ENCODE measurements around the gene MRGPRF.
"Not testable (repeated sequence)": the region's sequence is repeated elsewhere in the genome, so short reads cannot be mapped to it uniquely, and the experiment has no call there.

MRGPRF gene

GRCh38 chr11:69003301-69003865, 9.7 kb downstream of the MRGPRF start:
- DNase-seq (ENCODE audit: low read depth in 4 of 4, low spot score in 1 of 4), result no peak

DNA sequence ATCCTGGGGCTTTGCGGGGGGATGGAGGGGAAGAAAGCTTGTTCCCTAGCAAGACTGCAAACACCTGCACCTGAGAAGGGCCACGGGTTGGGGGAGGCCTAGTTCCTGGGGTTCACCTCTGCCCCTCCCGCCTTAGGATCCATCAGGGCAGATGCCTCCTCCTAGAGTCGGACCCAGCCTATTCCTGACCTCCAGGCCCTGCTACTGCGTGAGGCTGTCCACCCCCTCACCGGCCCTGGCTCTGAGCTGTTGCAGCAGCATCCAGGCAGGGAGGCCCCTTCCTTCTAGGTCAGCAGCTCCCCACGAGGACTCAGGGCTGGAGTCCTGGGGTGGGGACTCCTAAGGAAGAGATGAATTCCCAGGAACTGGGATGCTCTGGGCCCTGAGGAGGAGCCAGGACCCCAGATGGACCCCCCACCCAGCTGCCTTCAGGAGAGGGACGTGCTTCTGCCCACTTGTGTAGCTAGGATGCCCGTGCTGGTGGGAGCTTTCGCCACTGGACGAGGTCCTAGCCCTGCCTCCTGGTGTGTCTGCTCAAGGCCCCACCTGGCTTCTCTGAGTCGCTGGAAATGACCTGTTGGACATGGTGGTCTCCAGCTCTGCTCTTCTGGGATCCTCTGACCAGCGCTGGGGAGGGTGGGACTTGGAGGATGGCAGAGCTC, 10.3 kb downstream of the MRGPRF start:
- DNase-seq (ENCODE audit: low read depth in 4 of 4, low spot score in 1 of 4), result no peak

GRCh38 chr11:69002110-69002569, 10.9 kb downstream of the MRGPRF start:
- DNase-seq (ENCODE audit: low read depth in 4 of 4, low spot score in 1 of 4), result no peak

GRCh38 chr11:69001243-69002081, 11.6 kb downstream of the MRGPRF start:
- no peak for DNase-seq (ENCODE audit: low read depth in 4 of 4, low spot score in 1 of 4)

GRCh38 chr11:69000831-69001242, 12.2 kb downstream of the MRGPRF start:
- no peak for DNase-seq (ENCODE audit: low read depth in 4 of 4, low spot score in 1 of 4)

GRCh38 chr11:69000391-69000790, 12.7 kb downstream of the MRGPRF start:
- DNase-seq (ENCODE audit: low read depth in 4 of 4, low spot score in 1 of 4), result no peak

DNA sequence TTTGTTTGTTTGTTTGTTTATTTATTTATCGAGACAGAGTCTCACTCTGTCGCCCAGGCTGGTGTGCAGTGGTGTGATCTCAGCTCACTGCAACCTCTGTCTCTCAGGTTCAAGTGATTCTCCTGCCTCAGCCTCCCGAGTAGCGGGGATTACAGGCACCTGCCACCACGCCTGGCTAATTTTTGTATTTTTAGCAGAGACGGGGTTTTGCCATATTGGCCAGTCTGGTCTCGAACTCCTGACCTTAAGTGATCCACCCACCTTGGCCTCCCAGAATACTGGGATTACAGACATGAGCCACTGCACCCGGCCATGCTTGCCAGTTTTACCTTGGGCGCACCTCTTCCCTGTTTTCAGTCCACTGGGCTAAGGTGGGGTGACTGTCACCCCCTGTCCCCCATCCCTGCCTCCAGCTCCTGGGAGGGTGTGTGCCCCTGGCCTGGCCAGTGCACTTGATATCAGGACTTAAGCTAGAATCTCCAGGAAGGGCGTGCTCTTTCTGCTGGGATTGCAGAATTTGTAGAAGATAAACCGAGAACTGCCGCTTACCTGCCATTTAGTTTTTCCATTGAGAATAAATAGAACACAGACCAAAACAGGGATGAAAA, 13.2 kb downstream of the MRGPRF start:
- not testable (repeated sequence) for DNase-seq (ENCODE audit: low read depth in 4 of 4, low spot score in 1 of 4)

- DNase-seq (ENCODE audit: low read depth in 4 of 4, low spot score in 1 of 4), result no peak
Measured at GRCh38 chr11:68999093-68999747, 13.8 kb downstream of the MRGPRF start.

DNA sequence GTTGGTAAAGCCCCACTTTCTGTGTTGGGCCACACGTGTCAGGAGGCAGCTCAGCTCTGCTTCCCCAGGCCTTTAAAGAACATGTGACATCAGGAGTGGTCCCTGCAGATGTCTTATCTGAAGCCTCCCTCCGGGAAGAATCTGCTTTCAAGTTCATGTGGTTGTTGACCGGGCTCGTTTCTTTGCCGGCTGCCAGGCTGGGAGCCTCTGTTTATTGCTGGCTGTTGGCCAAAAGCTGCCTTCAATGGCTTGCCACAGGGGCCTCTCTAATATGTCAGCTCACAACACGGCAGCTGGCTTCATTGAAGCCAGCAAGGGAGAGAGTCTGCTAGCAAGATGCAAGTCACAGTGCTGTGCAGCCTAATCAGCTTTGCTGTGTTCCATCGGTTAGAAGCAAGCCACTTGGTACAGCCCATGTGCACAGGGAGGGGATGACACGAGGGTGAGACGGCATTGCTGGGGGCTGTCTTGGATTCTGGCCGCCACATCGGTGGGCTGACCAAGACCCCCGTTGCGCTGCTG, 14.6 kb downstream of the MRGPRF start:
- DNase-seq (ENCODE audit: low read depth in 4 of 4, low spot score in 1 of 4), result no peak

DNA sequence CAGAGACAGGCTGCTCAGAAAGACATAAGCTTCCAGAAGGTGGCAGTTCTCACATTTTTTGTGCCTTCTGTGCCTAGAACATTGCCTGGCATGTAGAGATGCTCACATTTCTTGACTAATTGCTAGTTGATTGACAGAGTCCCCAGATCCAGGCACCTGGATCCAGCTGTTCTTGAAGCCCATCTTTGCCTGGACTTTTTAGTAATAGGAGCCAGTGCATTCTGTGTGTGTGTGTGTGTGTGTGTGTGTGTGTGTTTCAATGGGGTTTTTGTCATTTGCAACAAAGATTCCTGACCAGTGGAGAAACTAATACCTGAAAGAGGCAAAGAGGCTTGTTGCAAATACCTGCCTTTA, 15.1 kb downstream of the MRGPRF start:
- DNase-seq (ENCODE audit: low read depth in 4 of 4, low spot score in 1 of 4), result no peak

DNA sequence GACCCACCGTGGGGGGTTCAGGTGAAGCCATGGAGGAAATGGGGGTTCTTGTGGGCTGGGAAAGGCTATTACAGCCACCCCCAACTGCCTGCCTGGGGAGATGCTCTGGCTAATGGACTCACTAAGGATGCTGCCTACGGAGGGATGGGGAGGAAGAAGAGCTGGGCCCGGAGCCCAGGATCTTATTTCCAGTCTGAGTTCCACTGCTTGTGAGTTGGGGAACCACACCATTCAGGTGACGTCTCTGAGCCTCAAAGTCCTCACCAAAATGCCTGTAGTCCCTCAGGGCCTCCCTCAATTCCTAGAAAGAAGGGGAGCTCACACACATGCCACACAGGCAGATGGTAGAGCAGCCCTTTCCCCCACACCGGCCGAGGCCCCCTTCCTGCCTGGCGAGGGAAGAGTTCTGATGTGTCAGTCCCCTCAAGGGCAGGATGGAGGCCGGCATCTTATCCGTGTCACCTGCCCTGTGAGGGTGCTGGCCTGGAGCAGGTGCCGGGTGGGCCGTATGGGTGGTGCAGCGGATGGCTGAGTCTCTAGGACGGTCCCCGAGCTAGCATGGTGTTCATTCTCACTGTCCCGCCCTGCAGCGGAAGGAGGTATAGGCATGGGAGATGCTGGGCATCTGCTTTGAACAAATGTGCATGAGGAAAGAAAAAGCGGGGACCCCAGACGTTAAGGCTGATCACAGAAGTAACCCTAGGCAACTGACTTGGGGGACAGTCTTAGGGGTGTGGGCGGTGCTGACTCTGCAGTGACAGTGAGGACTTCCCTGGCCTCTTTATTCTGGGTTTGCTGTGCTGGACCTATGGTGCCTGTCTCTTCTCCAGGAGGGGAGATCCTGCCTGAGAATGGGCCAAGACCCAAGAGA, 15.7 kb downstream of the MRGPRF start:
- no peak for DNase-seq (ENCODE audit: low read depth in 4 of 4, low spot score in 1 of 4)

DNA sequence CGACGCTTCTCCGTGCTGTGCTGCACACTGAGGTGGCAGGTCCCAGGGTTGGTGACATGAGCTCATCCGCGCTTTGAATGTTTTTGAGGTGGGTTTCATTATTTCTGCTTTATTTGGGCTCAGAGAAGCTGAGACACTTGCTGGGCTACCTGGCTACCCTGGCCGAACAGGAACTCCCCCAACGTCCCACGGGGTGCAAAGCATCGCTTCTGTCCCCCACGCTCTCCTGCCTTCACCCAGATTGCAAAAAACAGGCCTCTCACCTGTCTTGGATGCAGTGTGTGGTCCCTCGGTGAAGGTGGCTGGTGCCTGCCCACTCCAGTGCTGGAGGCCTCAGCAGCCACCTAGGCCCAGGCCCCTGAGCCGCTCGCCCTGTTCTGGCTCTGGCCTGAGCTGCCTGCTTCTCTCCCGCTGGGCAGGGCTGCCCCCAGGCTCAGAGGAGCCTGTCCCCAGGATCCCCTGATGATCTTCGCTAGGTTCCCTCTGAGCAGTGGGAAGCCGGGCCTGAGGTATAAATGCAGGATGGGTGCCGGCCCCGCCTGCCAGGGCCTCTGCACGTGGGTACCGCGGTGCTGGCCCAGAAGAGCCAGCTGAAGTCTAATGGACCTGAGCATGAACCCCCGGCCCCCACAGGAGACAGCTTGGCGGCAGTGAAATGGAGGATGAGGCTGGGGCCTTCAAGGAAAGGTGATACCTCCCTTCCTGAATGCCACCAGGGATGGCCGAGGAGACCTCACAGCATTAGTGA, 16.5 kb downstream of the MRGPRF start:
- no peak for DNase-seq (ENCODE audit: low read depth in 4 of 4, low spot score in 1 of 4)

DNA sequence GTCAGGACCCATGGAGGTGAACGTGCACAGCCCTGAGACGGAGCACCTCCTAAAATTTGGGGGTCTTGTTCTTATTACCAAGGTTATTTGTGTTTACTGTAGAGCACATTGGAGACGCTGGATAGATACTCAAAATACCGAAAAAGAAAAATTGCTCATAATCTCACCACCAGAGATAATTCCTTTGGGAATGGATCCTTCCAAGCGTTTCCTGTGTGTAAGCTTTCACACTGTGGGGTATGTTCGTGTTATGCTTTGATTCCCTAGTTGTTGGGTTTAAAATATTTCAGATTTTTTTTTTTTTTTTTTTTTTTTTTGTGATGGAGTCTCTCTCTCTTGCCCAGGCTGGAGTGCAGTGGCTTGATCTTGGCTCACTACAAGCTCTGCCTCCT, 18.2 kb downstream of the MRGPRF start:
- DNase-seq (ENCODE audit: low read depth in 4 of 4, low spot score in 1 of 4), result no peak

DNA sequence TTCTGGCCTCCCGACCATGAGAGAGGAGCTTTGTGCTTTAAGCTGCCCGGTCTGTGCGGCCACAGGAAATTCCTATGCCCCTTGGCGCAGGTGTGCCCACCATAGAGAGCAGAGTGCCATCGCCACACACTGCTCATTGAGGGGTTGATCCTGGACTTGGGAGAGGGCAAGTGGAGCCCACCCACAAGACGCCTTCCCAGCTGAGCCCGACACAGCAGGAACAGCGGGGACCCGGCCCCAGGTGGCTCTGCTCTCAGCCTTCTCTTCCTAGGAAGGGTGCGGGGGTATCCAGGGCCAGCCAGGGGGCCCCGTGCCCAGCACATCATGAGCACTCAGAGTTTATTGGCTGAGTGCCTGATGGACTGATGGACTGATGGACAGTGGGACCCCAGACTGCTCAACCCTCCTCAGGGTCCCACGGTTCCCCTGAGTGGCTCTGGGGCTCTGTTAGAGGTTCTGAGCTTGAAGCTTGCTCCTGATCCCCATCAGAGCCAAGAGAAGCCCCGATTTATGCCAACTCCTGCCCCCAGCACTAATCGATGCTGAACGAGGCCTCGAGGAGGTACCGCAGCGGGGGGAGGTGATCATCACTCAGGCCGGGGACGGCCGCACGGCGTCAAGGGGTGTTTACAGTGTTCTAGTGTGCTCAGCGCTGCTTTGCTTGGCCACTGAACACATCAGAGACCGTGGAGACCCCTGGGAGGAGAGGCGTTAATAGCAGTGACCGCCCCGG, 18.7 kb downstream of the MRGPRF start:
- no peak for DNase-seq (ENCODE audit: low read depth in 4 of 4, low spot score in 1 of 4)

DNA sequence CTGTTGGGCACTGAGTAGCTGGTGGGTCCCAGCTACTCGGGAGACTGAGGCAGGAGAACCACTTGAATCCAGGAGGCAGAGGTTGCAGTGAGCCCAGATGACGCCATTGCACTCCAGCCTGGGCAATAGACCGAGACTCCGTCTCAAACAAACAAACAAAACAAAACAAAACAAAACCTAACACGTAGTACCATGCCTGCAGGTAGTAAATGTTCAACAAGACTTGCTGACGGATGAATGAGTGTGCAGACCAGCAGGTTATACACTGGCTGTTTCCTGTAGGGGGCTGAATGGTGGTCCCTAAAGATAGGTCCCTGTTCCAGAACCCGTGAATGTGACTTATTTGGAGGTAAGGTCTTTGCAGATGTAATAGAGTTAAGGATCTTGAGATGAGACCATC, 19.5 kb downstream of the MRGPRF start:
- no peak for DNase-seq (ENCODE audit: low read depth in 4 of 4, low spot score in 1 of 4)

DNA sequence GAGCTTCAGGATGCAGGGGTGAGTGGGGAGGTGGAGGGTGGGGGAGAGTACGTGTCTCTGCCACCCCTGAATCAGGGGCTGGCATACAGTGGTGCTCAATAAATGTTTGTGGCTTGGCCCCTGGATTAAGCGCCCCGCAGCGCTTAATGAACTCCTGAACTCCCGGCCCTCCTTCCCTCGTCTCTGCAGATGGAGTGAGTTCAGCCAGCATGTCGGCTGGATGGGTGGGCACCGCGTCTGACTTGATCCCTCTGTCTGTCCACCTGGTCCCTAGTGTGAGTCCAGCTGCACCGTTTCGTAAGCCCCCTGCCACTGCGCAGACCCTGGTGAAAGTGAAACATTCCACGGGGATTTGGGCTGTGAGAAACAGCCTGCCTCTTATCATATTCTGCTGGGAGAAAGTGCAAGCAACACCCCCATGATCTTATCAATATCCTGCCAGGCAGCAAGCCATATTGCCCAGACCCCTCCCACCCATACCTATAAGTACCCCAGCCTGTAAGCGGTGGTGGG, 20.2 kb downstream of the MRGPRF start:
- DNase-seq (ENCODE audit: low read depth in 4 of 4, low spot score in 1 of 4), result no peak

GRCh38 chr11:68990995-68991780, 21.9 kb downstream of the MRGPRF start:
- no peak for DNase-seq (ENCODE audit: low read depth in 4 of 4, low spot score in 1 of 4)
